NCI-H187 (cell line): ENCODE data around the gene TTYH3.

Experiments used
- DNase-seq, 2 experiments: peaks; one replicate each; lab custom pipeline; 2025; lab: John Stamatoyannopoulos, UW

Gene TTYH3

DNA sequence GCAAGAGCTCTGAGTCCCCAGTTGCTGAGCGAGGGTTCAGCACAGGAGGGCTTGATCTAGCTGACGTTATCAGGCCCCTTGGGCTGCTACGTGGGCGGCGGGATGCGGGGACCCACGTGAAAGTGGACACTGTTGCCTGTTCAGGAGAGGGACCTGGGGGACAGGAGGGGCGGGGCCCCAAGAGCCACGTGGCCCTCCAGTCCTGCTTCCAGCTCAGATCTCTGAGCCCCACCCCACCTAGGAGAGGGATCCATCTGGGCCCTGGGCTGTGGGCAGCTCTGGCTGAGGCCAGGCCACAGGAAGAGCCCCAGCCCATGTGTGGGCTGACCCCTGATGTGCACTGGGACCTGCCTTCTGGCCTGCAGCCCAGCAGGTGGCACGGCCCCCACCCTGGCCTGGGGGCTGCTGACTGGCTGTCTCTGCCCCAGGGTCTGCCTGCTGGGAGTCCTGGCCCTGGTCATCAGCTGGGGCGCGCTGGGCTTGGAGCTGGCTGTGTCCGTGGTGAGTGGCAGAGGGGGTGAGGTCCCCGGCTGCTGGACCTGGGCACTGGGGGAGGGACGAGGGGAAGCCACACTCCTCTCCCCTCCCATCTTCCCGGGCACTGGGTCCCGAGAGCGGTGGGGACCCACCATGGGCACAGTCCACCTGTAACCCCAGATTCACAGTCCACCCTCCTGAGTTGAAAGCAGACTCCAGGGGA, 17.5 kb downstream of the TTYH3 start:
- DNase-seq, result no peak

DNA sequence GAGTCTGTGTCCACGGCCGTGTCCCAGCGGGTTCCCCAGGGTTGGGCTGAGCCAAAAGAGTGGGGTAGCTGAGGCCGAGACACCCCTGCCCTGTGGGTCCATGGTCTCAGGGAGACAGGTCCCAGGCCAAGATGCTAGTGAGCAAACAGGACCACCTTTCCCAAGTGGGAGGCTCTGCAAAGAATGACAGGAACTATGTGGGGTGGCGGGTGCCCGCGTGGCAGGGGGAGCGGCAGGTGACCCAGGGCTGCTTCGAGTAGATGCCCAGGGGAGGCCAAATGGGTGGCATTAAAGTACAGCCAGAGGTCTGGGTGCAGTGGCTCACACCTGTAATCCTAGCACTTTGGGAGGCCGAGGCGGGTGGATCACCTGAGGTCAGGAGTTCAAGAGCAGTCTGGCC, 18.2 kb downstream of the TTYH3 start:
- DNase-seq, result no peak

DNA sequence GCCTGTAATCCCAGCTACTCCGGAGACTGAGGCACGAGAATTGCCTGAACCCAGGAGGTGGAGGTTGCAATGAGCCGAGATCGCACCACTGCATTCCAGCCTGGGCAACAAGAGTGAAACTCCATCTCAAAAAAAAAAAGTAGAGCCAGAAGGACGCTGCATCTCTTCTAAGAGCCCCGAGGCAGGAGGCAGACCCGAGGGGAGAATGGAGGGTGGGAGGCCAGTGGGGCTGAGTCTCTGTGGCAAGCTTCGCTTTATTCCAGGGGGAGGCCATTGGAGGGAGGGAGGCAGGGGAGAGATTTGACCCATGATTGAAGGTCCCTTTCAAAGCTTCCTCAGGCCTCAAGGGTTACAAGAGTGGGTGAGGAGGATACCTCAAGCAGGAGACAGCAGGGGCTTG, 18.7 kb downstream of the TTYH3 start:
- DNase-seq, result no peak

DNA sequence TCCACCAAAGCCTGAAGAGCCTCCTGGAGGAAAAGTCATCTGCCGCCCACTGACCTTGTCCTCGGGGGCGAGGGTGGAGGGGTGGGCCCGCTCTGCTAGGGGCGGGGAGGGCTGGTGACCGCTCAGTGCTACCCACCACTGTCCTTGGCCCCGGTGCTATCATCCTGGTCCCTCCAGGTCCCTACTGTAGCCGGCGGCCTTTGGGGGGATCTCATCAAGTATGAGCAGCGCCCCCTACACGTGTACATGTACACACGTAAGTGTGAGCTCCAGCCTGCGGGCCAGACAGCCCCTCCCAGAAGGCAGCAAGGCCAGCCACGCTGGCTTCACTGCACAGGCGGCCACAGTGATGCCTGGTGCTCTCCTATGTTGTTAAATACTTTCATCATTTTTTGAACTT, 19.6 kb downstream of the TTYH3 start:
- no peak for DNase-seq

DNA sequence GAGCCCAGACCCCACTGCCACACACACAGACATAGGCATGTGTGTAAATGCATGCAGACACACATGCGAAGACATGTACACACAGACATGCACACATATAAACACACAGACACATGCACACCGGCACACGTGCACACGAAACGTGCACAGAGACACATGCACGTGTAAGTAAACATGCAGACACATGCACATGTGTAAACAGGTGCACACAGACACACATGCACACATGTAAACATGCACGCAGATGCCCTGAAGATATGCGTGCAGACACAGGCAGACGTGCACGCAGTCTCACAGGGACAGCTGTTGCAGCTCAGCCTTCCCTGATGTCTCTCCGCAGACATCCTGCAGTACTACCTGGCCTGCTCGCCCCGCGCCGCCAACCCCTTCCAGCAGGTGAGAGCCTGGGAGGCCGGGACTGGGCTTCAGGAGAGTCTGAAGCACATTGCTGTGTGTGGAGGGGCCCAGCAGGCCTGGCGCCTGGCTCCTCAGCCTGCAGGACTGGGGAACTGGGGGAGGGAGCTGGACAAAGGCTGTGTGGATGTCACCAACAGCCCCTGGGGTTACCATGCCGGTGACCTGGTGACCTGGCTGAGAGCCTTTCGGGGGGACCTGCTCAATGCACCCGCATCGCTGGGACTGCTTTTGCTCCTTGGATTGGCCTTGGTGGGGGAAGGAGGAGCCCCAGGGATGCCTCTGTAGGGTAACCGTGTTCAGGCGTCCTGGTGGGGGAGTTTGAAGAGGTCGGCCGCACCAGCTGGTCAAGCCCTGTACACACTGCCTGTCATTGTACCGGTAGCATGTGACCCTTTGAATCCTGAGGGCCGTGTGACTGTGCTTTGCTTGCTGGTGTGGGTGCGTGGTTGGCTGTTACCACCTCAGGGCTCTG, 20.3 kb downstream of the TTYH3 start:
- no peak for DNase-seq

DNA sequence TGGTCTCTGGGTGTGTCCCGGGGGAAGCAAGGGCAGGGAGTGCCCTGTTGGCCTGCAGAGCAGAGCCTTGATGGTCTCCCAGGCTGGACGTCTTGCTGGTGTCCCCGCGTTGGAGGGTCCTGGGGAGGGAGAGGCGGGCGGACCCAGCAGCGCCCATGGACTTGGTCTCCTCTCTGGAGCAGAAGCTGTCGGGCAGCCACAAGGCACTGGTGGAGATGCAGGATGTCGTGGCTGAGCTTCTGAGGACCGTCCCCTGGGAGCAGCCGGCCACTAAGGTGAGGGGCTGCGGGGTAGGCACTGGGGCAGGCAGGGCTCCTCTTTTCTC, 20.9 kb downstream of the TTYH3 start:
- DNase-seq, result no peak

DNA sequence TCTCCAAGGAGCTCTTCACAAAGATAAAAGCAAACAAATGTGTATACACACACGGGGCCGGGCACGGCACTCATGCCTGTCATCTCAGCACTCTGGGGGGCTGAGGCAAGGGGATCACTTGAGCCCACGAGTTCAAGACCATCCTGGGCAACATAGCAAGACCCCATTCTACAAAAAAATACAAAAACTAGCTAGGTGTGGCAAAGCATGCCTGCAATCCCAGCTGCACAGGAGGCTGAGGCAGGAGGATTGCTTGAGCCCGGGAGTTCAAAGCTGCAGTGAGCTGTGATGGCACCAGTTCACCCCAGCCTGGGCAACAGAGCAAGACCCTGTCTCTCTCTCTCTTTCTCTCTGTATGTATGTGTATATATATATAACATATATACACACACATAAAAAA, 22.3 kb downstream of the TTYH3 start:
- peak in 1 of 2 experiments; percentile 26 for DNase-seq

DNA sequence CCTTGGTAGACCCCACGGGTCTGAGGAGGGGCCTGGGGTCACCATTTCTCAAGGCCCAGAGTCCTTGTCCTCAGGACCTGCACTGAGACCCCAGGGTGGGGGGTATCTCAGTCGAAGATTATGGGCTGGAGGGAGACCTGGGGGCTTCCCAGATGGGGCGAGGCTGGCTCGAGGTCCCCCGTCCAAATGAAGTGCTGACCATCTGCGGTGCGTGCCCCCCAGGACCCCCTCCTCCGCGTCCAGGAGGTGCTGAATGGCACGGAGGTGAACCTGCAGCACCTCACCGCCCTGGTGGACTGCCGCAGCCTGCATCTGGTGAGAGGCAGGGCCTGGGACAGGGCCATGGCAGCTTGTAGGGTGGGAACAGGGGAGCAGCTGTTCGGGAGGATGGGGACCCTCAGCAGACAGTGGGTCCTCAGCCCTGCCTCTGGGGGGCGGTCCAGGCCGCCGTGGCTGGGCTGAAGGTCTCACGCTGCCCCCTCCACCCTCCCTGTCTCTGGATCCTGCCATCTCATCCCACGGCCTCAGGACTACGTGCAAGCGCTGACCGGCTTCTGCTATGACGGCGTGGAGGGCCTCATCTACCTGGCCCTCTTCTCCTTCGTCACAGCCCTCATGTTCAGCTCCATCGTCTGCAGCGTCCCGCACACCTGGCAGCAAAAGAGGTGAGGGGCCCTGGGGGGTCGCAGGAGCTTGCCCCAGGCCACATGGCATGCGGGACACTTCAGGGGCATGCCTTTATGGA, 24.3 kb downstream of the TTYH3 start:
- DNase-seq, result no peak

DNA sequence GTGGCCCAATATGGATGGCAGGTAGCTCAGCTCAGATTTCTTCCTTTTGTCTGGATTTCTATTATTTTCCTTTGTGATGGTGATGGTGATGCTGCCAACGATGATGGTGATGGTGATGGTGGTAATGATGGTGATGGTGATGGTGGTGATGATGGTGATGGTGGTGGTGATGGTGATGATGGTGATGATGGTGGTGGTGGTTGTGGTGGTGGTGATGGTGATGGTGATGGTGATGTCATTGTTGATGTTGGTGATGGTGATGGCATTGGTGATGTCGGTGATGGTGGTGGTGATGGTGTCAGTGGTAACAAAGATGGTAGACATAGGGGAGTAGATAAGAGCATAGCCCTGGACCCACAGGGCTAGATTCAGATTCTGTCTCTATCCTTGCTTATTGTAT, 25.4 kb downstream of the TTYH3 start:
- DNase-seq, result no peak

DNA sequence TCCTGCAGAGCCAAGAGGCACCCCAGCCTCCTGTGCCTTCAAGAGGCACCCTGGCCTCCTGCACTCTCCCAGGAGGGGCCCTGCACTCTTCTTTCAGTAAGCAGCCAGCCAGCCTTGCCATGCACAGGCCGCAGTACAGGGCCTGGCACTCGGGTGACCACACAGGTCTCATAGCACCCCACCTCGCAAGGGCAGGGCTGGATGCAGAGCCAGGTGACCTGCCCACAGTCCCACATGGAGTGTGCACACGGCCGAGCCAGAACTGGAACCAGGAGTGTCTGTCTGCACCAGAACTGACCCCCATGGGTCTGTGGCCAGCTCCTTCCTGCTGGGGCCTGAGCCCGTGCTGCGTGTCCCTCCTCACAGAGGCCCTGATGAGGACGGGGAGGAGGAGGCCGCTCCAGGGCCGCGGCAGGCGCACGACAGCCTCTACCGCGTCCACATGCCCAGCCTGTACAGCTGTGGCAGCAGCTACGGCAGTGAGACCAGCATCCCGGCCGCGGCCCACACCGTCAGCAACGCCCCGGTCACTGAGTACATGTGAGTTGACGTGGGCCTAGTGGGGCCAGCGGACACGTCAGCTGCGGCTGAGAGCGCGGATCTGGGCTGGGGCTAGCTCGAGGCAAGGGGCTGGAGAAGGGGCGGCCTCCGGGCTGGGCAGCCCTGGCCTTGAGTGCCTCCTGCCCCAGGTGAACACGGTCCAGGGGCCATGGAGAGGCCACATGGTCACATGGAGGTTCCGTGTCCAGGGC, 26.3 kb downstream of the TTYH3 start:
- no peak for DNase-seq

DNA sequence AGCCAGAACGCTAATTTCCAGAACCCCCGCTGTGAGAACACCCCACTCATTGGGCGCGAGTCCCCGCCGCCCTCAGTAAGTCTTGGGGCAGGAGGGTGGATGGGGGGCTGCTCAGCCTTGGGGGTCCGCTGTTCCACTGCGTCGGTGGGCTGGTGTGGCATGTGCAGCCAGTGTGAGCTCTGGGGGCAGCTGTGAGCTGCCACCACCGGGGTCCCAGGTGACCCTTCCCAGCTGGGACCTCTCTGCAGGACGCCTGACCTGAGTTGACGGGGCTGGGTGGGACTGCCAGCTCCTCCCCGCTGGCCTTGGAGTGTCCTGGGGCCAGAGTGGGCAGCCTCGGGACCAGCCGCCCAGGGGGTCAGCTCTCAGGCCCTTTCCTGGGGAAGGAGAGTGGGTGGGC, 27.2 kb downstream of the TTYH3 start:
- DNase-seq, result no peak

DNA sequence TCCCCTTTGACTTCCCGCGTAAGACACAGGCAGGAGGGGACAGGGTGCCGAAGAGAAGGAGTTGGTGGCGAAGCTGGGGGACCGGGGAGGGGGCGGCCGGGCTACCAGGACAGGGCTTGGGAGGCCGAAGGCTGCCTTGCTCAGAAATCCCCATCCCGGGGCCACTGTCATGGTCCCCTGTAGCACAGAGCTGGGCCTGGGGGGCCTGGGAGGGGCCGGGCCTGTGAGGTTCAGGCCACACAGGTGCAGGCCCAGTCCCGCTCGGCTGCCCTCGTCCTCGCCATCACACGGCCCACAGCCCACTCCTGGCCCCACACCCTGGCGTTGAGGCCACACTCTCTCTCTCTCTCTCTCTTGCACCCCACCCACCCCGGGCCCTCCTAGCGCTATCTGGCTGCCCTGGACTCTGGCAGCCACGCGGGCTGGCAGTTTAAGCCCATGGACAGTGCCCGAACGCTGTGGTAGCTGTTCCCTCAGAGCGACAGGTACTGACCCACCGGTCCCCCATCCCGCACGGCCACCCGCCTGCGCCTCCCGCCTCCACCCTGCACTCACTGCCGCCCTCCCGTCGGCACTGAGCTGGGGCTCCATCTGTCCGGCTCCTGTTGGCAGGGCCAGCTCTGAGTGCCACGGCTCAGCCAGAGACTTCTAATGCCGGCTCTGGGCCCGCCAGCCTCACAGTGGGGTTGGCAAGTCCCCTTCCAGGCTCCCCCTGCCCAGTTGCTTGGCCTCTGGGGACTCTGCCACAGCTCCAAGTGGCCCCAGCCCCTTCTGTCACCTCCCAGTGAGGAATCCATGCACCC, 28.0 kb downstream of the TTYH3 start:
- no peak for DNase-seq

DNA sequence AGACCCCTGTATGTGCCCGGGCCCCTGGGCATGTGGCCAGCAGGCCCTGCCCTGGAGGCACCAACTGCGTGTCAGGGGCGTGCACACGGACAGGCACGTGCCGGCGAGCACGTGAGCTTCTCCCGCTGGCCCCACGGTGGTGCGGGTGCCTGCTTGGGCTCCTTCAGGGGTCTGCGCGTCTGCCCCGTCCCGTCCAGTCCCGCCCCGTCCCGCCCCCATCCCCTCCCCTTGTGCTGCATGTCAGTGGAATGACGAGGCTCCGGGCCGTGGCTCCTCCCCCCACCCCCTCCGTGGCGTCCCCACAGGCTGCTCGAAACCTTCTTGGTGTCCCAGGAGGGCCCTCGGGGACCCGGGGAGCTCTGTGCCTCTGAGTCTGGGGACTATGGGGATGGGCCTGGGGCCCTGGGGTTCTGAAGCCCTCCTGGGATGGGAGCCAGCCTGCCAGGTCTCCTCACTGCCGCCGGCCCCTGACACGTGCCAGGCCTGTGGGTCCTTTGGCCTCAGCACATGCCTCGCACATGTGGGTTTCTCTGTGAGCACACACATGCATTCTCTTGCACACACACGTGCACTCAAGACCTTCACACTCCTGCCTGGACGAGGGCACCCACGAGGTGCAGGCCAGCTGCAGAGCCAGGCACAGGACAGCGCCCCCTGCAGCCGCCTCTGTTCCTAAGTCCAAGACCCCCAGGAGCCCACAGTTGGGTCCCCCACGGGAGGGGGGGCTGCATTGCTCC, 28.7 kb downstream of the TTYH3 start:
- no peak for DNase-seq

DNA sequence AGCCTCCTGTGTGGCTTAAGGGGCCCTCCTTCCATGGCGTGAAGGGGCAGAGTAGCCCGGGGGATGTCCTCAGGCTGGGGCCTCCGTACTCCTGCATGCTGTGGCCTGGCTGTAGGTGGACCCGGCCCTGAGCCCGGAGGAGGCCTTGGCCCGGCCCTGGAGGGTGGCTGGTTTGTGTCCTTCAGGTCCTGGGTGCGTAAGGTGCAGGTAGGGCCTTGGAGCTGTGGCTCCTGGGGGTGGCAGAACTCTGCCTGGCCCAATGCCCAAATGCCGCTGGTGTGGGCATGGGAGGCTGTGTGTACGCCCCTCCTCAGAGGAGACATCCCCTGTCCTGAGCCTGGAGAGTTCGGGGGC, 29.3 kb downstream of the TTYH3 start:
- no peak for DNase-seq

DNA sequence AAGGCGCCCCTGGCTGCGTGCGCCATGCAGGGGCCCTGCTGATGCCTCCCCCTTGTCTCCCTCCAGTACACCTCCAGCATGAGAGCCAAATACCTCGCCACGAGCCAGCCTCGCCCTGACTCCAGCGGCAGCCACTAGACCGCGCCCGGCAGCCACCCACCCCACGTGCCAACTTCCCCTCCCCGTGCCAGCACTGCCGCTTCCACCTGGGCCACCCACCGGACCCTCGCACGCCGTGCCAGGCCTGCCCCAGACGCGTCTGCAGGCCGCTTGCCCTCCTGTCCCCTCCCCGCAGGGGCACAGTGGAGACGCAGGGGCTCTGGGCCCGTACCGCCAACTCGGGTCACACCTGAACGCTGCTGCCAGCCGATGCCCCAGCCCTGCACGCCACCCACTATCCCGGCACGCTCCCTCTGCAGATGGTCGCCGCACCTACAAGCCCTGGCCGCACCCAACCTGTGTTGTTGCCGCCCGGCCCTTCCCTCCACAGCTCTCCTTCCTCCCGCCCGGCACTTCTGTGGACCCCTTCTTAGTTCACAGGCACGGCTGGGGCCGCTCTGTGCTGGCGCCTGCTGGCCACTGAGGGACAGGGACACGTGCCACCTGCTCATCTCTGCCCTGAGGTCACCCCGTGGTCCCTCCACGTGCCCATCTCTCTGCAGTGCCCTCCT, 30.0 kb downstream of the TTYH3 start:
- no peak for DNase-seq

DNA sequence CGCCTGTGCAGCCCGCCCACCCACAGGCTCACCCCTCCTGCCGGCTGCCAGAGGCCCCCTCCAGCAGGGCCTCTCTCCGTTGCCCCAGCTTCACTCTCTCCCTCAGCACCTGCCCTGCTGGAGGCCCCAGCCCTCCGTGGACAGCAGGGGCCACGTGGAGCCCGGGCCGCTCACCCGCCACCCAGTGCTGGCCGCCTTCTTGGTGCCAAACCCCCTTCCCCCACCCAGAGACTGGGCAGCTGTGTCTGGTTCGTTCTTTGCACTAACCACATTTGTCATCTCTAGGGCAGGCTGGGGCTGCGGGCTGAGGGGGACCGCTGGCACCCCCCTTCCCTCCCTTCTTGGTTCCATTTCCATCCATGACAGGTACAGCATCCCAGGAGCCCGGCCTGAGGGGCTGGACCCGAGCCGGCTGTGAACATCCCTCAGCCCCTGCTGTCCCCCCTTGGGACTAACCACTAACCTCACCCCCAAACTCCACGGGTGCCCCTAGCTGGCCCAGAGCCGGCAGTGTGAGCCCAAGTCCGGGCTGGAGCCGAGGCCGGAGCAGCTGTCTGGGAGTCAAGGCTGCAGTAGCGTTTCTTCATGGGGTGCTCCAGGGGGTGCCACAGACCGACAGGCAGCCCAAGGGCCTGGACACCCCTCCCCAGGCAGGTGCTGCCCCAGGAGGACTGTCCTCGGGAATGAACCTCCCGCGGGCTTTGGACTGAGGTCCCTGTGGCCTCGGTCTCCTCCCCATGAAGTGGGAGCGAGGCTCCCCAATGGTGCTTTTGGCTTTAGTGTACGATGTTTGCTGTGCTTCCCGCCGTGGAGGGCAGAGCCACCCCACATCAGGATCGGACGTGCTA, 30.7 kb downstream of the TTYH3 start:
- no peak for DNase-seq

DNA sequence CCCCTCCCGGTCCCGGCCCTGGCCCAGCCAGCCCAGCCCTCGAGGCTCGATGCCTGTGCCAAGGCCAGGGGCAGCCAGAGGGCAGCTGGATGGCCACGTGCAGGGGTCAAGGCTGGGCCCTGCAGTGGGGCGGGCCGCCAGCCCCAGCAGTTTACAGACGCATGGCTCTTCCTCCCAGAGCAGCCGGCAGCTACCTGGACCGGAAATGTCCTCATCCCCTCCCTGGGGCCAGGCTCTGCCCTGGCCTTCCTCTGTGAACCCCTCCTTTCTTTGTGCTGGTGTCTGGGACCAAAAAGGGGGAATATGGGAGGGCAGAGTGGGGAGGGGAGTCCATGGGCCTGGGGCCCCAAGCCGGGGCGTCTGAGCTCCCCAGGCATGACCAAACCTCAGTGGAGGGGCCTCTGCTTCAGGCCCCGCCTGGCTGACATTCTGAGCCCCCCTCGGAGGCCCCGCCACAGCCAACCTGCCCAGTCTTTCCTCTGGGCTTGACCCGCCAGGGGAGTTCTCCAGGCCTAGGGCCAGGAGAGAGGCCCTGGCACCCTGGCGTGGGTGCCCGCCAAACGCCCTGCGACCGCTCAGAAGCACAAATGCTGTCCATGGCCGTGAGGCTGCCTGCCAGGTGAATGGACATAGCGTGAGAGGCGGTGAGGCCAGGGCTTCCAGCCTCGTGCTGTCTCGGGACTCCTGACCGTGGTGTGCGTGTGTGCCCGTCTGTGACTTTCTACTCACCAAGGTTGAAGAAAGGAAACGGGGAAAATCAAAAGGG, 31.5 kb downstream of the TTYH3 start:
- no peak for DNase-seq

DNA sequence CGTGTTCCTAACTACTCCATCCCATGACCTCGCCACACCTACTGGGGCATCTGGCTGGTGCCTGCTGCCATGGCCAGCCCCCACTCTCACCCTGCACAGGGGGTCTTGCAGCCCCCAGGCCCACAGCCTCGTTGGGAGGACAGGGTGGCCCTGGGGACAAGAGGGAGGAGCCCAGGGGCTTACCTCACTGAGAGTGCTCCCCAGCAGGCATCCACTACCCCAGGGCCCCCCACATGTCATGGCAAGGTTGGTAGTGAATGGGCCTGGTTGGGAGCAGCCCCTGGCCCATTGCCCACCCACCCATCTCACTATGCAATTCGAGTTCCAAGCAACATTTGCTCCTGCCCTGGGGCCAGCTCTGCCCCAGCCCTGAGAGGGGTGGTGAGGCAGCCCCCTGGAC, 32.2 kb downstream of the TTYH3 start:
- no peak for DNase-seq
